HepG2 (cell line): Measurements from ENCODE around the gene QRICH2.

Experiments
- HOXA7 ChIP-seq: sonication (generic); formaldehyde crosslinking; IDR thresholded peaks from 2 replicates; pipeline ENCODE4 v1.8.1; 2022; ENCODE audit warnings: mild to moderate bottlenecking, missing genetic modification reagents, moderate library complexity
- KDM1A ChIP-seq: IDR thresholded peaks from 2 replicates; pipeline ENCODE4 v1.6.1; 2016; ENCODE audit warnings: missing compliant biosample characterization
- PHF5A ChIP-seq: IDR thresholded peaks from one replicate; pipeline ENCODE4 v1.6.1; 2018; ENCODE audit warnings: low read depth, missing genetic modification reagents; ENCODE audit not compliant: unreplicated experiment
- SOX5 ChIP-seq: IDR thresholded peaks from 2 replicates; pipeline ENCODE4 v1.6.1; 2016; ENCODE audit warnings: borderline replicate concordance
- TF ChIP-seq, protein P1 (sequence below): sonication (generic); formaldehyde crosslinking; IDR thresholded peaks from 2 replicates; pipeline ENCODE4 v1.5.0; 2020; ENCODE audit warnings: mild to moderate bottlenecking, missing genetic modification reagents, moderate library complexity
- TF ChIP-seq, protein P2 (sequence below), 2 experiments: fragments of 450-650 bp in 1 of 2; sonication (generic) in 1 of 2; formaldehyde crosslinking in 1 of 2; IDR thresholded peaks; 2 replicates each; pipeline versions ENCODE4 v1.6.1 to v1.8.0; 2016 to 2022; ENCODE audit warnings: antibody characterized with exemption in 1 of 2, mild to moderate bottlenecking in 1 of 2, missing genetic modification reagents in 1 of 2

DNA sequence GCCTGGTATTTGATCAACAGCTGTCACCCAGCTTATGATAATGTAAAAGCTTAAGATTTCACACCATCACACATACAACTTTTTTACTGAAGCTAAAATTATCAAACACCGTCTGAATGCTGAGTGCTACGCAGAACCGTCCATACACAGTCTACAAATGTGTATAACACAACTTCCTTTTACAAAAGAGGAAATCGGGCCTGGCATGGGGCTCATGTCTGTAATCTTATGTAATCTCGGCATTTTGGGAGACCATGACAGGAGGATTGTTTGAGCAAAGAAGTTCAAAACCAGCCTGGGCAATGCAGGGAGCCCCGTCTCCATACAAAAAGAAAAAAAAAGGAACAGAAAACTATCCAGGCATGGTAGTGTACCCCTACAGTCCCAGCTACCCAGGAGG is 19.6 kb upstream of the QRICH2 start:
- TF ChIP-seq SOX5 (CRISPR knock-in tag) = no peak
- TF ChIP-seq, protein P1, sequence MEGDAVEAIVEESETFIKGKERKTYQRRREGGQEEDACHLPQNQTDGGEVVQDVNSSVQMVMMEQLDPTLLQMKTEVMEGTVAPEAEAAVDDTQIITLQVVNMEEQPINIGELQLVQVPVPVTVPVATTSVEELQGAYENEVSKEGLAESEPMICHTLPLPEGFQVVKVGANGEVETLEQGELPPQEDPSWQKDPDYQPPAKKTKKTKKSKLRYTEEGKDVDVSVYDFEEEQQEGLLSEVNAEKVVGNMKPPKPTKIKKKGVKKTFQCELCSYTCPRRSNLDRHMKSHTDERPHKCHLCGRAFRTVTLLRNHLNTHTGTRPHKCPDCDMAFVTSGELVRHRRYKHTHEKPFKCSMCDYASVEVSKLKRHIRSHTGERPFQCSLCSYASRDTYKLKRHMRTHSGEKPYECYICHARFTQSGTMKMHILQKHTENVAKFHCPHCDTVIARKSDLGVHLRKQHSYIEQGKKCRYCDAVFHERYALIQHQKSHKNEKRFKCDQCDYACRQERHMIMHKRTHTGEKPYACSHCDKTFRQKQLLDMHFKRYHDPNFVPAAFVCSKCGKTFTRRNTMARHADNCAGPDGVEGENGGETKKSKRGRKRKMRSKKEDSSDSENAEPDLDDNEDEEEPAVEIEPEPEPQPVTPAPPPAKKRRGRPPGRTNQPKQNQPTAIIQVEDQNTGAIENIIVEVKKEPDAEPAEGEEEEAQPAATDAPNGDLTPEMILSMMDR = no peak
- TF ChIP-seq HOXA7 (CRISPR knock-in tag) = no peak
- no peak for TF ChIP-seq PHF5A (CRISPR knock-in tag)
- no peak for TF ChIP-seq KDM1A (CRISPR knock-in tag)
- TF ChIP-seq, protein P2, sequence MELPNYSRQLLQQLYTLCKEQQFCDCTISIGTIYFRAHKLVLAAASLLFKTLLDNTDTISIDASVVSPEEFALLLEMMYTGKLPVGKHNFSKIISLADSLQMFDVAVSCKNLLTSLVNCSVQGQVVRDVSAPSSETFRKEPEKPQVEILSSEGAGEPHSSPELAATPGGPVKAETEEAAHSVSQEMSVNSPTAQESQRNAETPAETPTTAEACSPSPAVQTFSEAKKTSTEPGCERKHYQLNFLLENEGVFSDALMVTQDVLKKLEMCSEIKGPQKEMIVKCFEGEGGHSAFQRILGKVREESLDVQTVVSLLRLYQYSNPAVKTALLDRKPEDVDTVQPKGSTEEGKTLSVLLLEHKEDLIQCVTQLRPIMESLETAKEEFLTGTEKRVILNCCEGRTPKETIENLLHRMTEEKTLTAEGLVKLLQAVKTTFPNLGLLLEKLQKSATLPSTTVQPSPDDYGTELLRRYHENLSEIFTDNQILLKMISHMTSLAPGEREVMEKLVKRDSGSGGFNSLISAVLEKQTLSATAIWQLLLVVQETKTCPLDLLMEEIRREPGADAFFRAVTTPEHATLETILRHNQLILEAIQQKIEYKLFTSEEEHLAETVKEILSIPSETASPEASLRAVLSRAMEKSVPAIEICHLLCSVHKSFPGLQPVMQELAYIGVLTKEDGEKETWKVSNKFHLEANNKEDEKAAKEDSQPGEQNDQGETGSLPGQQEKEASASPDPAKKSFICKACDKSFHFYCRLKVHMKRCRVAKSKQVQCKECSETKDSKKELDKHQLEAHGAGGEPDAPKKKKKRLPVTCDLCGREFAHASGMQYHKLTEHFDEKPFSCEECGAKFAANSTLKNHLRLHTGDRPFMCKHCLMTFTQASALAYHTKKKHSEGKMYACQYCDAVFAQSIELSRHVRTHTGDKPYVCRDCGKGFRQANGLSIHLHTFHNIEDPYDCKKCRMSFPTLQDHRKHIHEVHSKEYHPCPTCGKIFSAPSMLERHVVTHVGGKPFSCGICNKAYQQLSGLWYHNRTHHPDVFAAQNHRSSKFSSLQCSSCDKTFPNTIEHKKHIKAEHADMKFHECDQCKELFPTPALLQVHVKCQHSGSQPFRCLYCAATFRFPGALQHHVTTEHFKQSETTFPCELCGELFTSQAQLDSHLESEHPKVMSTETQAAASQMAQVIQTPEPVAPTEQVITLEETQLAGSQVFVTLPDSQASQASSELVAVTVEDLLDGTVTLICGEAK (IDR thresholded peaks at IDR 0.05) = no peak
- TF ChIP-seq, protein P2 (CRISPR knock-in tag; IDR thresholded peaks at IDR 0.05) = no peak
